HG02938 (cell line): ENCODE data around the gene STK35.
"Not testable (repeated sequence)": the region's sequence is repeated elsewhere in the genome, so short reads cannot be mapped to it uniquely, and the experiment has no call there.

Experiments used
- ATAC-seq: cut with Tn5 transposase; IDR thresholded peaks from one replicate; pipeline ENCODE4 v1.9.1; 2021; ENCODE audit warnings: mild to moderate bottlenecking, moderate library complexity; ENCODE audit not compliant: unreplicated experiment

STK35 gene

DNA sequence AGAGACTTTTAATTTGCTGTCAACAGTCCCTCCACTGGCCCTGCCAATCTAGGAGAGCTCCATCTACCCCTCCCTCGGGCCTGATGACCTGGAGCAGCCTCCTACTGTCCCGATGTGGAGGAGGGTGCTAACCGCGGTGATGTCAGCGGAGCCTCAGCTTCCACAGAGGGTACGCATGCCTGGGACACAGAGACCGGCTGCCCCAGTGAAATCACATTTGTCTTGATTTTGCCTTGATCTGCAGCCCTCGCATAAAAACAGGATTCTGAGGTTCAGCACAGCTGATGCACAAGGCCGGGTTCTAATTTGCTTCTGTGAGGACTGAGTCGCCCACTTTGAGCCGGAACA, 77.6 kb downstream of the STK35 start:
- no peak for ATAC-seq

DNA sequence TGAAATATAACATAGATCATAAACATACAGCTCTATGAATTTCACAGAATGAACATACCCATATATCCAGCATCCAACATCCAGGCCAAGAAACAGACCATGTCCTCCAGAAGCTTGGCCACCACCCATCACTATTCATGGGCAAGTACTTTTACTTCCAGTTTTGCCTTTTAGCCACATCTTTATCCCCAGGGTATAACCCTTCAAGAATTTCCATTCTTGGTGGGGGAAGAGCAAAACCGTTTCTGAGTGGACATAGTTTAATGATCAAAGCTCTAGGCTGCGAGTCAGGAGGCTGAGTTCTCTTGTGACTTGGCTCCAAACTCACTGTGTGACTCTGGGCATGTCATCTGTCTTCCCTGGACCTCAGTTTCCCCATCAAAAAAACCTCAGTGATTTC, 78.3 kb downstream of the STK35 start:
- ATAC-seq, result no peak

- ATAC-seq, result no peak
Measured at GRCh38 chr20:2183381-2183780, 81.8 kb downstream of the STK35 start.

DNA sequence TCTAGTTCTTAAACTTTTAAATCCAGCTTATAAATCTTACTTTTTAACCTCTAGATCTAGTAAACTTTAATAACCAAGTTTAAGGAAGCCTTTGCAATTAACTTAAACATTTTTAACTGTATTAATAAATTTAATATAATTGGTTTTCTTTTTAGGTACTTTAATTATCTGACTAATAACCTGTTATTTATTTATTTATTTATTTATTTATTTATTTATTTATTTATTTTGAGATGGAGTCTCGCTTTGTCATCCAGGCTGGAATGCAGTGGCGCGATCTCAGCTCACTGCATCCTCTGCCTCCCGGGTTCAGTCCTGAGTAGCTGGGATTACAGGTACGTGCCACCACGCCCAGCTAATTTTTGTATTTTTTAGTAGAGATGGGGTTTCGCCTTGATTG, 83.3 kb downstream of the STK35 start:
- ATAC-seq, result not testable (repeated sequence)

- ATAC-seq, result no peak
Measured at GRCh38 chr20:2195614-2196013, 94.0 kb downstream of the STK35 start.

GRCh38 chr20:2197166-2197565, 95.5 kb downstream of the STK35 start:
- no peak for ATAC-seq
